ENCODE measurements around the gene CMBL.
A peak's percentile ranks its signal among the peaks of the same experiment; 100 is the strongest.

Gene CMBL

DNA sequence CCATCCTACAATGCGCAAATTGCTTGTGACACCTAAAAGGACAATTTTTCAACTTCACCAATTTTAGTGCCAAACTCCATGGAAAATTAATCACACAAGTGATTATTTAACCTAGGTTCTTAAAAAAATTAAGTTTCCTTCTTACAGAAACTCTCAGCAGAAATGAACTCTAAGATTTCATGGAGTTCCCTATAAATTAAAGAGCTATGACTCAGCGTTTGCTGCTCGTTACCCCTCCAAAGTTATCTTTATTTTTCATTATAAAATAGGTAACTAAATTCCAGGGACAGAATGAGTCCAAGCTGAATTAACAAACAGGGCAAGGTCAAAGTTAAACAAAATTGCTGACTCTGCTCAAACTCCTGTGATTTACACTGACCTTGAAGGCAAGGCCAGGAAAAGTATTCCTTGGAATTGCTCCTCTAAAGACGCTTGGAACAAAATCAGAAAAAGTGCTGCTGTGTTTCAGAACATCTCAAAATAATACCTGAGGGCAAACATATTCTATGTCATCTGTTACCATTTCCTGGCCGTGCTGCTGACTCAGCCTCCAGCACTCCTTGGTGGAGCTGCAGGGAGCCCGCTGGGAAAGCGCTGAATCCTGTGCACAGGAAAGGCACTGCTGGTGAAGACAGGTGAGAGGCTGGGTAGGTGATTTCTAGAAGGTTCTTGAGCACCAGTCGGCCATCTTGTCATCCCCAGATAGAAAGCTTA lies 2.5 kb upstream of the CMBL start:
- peak; percentile 80 for DNase-seq (ENCODE audit: low read depth)

GRCh38 chr5:10308844-10309243 lies 1.1 kb upstream of the CMBL start:
- no peak for DNase-seq (ENCODE audit: low read depth)

- DNase-seq (ENCODE audit: low read depth): no peak
These were observed 896 bp downstream of the CMBL start for GRCh38 chr5:10306806-10307205.

DNA sequence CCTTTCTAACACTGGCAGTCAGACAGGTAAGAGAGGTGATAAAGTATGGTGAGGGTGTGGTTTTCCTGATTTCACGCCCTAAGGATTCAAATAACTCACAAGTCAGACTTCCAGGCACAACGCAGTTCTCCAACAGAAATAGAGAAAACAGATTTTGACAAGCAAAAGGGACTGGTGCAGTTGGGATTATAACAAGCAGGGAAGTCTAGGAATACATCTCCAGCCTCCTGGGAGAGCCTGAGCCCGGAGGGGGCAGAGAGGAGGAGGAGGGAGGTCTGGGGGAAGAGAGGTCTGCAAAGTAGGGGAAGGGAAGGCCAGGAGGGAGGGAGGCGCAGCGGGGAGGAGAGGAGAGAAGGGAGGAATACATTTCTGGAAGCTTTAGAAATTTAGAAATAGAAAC lies 1.6 kb downstream of the CMBL start:
- DNase-seq (ENCODE audit: low read depth): no peak

GRCh38 chr5:10304932-10305331 lies 2.8 kb downstream of the CMBL start:
- no peak for DNase-seq (ENCODE audit: low read depth)

DNA sequence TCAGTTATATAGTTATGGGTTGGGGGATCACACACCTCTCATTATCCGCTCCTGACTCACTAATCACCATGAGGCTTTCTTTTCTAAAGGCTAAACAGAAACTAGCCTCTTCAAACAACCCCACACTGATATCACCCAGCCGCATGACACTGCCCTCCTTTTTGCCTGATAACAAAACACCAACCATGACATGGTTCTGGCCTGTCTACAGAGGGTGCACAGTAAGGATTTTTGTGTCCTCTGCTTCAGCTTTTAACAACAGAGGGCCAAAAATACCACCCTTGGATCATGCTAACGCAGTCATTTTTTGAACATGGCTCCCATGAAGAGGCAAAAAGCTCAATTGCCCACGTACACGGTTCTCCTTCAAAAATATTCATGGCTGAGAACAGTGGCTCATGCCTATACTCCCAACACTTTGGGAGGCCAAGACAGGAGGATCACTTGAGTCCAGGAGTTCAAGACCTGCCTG lies 4.0 kb downstream of the CMBL start:
- DNase-seq (ENCODE audit: low read depth): no peak

- DNase-seq (ENCODE audit: low read depth): no peak
These were observed 4.5 kb downstream of the CMBL start for GRCh38 chr5:10303201-10303600.

GRCh38 chr5:10301842-10302610 lies 5.7 kb downstream of the CMBL start:
- no peak for DNase-seq (ENCODE audit: low read depth)

DNA sequence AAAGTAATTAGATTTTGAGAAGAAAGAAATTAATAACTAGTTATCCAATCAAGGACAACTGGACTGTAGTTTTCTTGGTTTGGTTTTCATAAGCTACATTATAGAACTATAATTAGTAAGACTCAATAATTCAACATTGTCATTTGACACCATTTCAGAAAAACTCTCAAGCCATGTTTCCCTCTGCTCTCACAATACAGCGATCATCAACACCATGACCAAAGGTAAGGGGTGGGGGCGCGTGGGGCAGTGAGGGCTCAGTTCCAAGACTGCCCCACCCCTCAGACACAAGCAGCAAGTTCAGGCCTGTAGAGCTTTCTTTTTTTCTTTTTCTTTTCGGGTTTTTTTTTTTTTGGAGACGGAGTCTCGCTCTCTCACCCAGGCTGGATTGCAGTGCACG lies 6.4 kb downstream of the CMBL start:
- no peak for DNase-seq (ENCODE audit: low read depth)

- DNase-seq (ENCODE audit: low read depth): no peak
These were observed 7.5 kb downstream of the CMBL start for GRCh38 chr5:10300246-10300645.

GRCh38 chr5:10297646-10298204 lies 10.0 kb downstream of the CMBL start:
- DNase-seq (ENCODE audit: low read depth): no peak

DNA sequence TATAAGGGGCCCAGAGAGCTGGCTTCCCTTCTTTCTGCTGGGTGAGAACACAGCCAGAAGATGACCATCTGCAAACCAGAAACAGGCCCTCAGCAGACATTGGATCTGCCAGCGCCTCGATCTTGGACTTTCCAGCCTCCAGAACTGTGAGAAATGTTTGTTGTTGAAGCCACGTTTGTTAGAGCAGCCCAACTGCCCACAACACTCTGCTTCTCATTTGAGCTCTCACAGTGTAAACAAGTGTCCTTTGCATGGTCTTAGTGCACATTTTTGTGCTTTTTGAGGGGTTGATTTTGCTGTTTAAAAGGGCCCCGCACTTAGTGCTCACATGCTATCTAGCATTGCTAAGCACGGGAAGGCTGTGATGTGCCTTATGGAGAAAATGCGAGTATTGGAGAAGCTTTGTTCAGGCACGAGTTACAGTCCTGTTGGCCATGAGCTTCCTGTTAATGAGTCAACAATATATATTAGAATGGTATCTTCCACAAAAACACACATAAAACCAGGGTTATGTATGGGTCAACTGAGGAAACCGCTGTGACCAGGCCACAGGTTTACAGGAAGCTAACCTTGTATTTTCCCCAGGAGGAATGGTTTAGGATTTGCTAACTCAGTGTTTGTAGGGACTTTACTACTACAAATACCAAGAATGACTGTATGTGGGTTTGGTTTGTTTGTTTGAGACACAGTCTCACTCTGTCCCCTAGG lies 11.9 kb downstream of the CMBL start:
- peak; percentile 27 for DNase-seq (ENCODE audit: low read depth)

- peak; percentile 52 for DNase-seq (ENCODE audit: low read depth)
These were observed 13.6 kb downstream of the CMBL start for GRCh38 chr5:10293907-10294662.

GRCh38 chr5:10291692-10292339 lies 15.9 kb downstream of the CMBL start:
- DNase-seq (ENCODE audit: low read depth): no peak

- no peak for DNase-seq (ENCODE audit: low read depth)
These were observed 17.3 kb downstream of the CMBL start for GRCh38 chr5:10290438-10290837.

- DNase-seq (ENCODE audit: low read depth): no peak
These were observed 17.7 kb downstream of the CMBL start for GRCh38 chr5:10289991-10290390.

- DNase-seq (ENCODE audit: low read depth): no peak
These were observed 18.3 kb downstream of the CMBL start for GRCh38 chr5:10289353-10289752.

GRCh38 chr5:10288592-10289219 lies 19.0 kb downstream of the CMBL start:
- DNase-seq (ENCODE audit: low read depth): no peak

DNA sequence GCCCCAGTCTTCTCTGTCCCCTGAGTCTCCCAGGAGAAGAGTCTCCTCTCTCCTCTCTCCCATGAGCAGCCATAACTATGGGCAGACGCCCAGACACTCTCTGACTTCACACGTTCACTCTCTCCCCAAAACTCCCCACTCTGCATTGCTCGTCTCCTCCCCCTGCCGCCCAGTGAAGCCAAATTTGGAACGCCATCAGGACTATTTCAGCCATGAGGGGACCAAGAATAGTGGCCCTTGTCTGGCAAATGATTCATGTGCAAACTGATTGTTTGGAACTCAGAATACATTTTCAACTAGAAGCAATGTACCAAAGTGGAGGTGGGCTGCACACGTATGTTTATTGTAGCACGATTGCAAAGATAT lies 20.9 kb downstream of the CMBL start:
- no peak for DNase-seq (ENCODE audit: low read depth)

DNA sequence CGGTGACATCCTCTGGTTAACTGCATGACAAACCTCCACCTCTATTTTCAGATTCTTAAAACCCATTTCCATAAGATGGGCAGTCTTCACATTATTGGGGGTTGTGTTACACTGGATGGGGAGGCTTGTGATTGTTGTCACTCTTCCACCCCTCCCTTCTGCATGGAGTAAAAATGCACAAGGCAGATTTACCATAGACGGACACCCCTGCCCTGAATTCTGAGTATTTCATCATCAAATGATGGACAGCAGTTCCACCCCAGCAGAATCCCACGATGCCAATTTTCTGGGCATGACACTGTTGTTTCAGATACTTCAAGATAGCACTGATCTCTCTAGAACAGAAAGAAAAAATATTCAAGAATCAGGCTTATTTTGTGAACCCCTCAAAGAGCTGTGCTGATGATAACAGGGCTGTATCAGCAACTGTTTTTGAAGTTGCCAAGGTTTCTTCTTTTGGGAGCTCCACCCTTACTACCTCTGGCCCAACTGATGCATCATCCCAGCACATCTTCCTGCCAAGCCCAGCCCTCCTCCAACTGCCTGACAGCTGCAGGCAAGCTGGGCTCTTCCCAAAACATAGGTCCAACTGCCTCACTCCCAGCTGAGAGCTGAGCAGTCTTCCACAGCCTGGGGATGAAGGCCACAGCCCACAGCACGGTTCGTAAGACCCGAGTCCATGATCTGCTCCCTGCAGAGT lies 21.4 kb downstream of the CMBL start:
- peak; percentile 30 for DNase-seq (ENCODE audit: low read depth)

All from EH (cell line).